ENCODE results near the gene PTGS2.

PTGS2 gene

GRCh38 chr1:186680245-186681061 lies at the start of gene PTGS2:
TSS of gene PTGS2 (minus strand) at chr1:186680423. CDS start at chr1:186680290, 133 bp downstream.
- peak; percentile 80 for DNase-seq (ENCODE audit: low read depth, low spot score)

DNA sequence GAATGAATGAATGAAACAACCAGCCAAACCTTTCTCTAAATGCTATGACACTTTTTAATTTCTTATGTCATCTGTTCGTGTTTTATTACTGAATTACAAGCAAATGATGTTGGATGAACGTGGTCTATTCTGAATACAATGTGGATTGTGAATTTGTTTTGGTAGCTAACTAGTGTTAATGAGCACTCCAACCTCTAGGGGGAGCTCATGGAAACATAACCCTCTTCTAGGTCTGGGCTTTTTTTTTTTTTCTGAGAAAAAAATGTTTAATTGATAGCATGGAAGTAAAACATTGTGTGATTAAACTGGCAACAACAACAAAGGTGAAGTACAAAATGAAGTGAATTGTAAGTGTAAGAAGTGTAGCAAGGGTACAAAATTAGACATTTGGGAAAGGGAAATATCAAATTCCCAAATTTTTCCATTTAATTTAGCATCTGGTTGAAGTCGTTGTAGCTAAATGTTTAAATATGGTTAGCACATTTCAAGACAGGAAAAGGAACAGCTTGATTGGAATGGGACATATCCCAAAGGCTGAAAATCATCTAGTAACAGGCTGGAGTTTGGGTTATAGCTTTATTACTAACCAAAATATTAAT lies 42.6 kb upstream of the PTGS2 start:
- peak; percentile 42 for DNase-seq (ENCODE audit: low read depth, low spot score)

DNA sequence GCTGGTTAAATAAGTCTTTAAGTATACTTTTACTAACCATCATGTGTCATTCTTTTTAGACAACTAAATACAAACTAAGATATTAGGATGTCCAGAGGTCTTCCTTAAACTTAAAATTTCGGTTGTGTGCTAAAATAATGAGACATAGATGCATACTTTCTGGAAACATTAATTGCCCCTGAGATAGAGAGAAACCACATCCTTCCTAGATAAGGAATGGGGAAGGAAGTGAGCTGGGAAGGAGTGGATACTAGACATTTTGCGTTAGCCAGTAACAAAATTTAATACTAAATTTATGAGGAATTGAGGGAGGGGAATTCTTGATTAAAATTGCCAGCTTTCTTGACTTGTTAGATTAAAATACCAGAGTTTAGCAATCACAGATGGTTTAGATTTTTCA lies 37.1 kb upstream of the PTGS2 start:
- no peak for DNase-seq (ENCODE audit: low read depth, low spot score)

DNA sequence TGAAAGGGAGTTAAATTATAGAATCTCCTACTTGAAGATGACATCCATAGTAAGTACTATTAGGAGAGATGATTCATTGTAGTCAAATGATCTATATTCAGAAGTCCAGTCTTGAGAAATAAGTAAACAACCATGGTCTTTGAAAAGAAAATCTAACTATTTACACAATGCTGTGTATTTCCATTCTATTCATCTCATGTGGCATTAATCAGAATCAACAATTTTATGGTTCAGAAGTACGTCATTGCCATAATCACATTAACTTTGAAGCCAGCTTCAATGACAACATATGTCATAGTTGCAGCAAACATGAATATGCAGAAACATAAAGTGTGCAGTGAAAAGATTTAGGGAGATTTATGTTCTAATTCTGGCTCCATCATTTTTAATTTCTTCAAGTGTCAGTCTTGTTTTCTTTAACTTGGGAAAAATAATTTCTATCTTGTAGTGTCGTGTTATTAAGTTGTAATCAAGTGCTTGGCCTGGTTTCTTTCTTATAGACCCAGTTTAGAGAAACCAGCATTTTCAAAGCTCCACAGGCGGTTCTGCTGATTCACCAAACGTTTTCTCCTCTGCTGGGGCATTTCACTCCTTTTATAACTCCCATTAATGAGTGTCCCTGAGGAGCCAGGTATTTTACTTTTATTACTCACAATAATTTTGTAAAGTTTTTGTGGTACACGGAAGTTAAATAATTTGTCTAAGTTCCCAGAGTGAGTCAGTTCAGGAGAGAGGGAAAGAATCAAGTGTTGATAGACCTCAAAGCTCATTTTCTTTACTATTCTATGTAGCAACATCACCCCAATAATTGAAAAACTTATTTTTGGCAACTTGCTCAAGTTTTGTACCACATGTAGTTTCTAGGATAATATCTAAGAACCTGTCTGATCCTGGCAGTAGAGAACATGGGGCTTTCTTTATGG lies 35.9 kb upstream of the PTGS2 start:
- DNase-seq (ENCODE audit: low read depth, low spot score), result no peak

- DNase-seq (ENCODE audit: low read depth, low spot score), result no peak
These were observed 30.5 kb upstream of the PTGS2 start for GRCh38 chr1:186710696-186711095.

DNA sequence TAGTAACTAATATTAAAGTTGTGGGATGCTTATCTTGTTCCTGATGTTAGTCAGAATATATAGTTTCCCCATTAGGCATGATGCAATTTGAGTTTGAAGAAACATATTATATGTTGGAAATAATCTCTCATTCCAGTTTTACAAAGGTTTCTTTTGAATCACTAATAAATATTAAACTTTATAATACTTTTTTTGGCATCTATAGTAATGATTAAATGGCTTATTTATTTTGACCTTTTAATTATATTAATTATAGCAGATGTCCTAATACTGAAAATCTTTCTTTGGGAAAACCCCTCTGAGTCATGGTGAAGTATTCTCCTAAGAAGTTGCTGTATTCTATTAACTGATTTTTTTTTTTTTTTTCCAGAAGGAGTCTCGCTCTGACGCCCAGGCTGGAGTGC lies 28.5 kb upstream of the PTGS2 start:
- DNase-seq (ENCODE audit: low read depth, low spot score), result no peak

- no peak for DNase-seq (ENCODE audit: low read depth, low spot score)
These were observed 23.1 kb upstream of the PTGS2 start for GRCh38 chr1:186703209-186703766.

GRCh38 chr1:186700722-186701121 lies 20.5 kb upstream of the PTGS2 start:
- DNase-seq (ENCODE audit: low read depth, low spot score), result no peak

DNA sequence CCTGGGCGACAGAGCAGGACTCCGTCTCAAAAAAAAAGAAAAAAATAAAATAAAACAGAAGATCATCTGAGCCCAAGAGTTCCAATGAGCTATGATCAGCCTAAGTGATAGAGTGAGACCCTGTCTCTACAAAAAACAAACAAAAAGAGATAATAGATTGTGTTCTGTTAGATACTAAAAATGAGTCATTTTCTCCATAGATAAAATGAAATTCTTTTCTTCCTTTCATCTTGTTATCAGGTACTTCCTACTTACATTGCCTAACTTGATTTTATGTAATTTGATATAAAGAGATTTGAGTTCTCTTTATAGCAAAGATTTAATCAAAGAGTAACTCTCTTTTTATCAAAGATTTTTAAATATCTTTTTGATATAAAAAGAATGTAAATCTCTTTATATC lies 19.3 kb upstream of the PTGS2 start:
- DNase-seq (ENCODE audit: low read depth, low spot score), result no peak

DNA sequence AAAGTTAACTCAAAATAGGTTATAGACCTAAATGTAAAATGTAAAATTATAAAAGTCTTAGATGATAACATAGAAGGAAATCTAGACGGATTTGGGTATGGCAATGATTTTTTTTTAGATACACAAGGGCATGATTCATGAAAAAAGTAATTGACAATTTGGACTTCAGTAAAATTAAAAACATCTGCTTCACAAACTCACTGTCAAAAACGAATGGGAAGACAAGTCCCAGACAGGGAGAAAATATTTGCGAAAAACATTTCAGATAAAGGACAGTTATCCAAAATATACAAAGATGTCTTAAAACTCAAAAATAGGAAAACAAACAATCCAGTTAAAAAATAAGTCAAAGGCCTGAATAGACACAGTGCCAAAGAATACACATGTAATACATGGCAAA lies 9.7 kb upstream of the PTGS2 start:
- DNase-seq (ENCODE audit: low read depth, low spot score), result no peak

- no peak for DNase-seq (ENCODE audit: low read depth, low spot score)
These were observed 9.2 kb upstream of the PTGS2 start for GRCh38 chr1:186689376-186689775.

GRCh38 chr1:186683652-186684410 lies 3.6 kb upstream of the PTGS2 start:
- no peak for DNase-seq (ENCODE audit: low read depth, low spot score)

GRCh38 chr1:186682736-186683135 lies 2.5 kb upstream of the PTGS2 start:
- peak; percentile 9 for DNase-seq (ENCODE audit: low read depth, low spot score)

- DNase-seq (ENCODE audit: low read depth, low spot score), result no peak
These were observed 1.6 kb upstream of the PTGS2 start for GRCh38 chr1:186681801-186682200.

DNA sequence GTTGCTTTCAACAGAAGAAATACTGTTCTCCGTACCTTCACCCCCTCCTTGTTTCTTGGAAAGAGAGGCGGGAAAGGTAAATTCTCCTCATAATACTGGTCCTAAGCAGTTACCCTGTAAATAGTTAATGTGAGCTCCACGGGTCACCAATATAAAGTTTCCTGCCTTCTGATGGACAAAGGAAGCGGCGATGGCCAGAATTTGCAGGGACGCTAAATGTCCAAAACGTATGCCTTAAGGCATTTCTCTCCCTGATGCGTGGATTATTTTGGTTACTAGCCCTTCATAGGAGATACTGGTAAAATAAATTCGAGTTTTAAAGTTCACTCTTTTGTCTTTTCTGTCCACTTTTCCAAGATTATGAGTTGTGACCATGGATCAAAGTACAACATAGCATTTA lies 898 bp upstream of the PTGS2 start:
- peak; percentile 1 for DNase-seq (ENCODE audit: low read depth, low spot score)

- DNase-seq (ENCODE audit: low read depth, low spot score), result no peak
These were observed 339 bp downstream of the PTGS2 start for GRCh38 chr1:186679924-186680244.

DNA sequence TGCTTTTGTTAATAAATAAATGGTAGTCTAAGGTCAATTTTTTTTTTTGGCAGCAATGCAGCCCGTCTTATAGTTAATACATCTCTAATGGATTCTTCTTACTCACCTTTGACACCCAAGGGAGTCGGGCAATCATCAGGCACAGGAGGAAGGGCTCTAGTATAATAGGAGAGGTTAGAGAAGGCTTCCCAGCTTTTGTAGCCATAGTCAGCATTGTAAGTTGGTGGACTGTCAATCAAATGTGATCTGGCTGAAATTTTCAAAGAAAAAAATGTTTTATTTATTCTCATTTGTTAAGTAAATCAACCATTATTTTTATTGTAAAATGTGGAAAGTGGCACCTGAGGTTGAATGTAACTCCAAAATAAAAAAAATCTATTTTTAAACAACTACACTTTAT lies 2.1 kb downstream of the PTGS2 start:
- DNase-seq (ENCODE audit: low read depth, low spot score), result no peak

- DNase-seq (ENCODE audit: low read depth, low spot score), result no peak
These were observed 7.6 kb downstream of the PTGS2 start for GRCh38 chr1:186672596-186672995.

DNA sequence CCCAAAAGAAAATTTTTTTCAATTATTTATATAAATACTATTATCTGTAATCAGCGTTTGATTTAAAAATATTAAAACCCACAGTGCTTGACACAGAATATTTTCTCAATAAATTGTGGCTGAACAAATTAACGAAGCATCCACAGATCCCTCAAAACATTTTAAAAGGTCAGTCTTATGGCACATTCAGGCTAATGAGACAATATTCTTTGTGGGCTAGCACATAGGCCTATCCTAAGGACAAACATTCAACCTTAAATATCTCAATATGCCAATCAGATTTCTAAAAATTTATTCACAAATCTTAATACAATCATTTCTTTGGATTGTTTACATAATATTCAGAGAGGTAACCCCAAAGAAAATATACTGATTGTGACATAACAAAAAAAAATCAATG lies 8.1 kb downstream of the PTGS2 start:
- DNase-seq (ENCODE audit: low read depth, low spot score), result no peak

- DNase-seq (ENCODE audit: low read depth, low spot score), result no peak
These were observed 8.9 kb downstream of the PTGS2 start for GRCh38 chr1:186671136-186671825.
